ENCODE measurements around the gene RABEP1. TPM values are rescaled to one million over a fixed set of nuclear protein-coding genes. Genes with fewer than 3 reads are reported as not detected.

Gene RABEP1
- polyA plus RNA-seq, 1 donor from 2014 or later = 67.0 TPM

DNA sequence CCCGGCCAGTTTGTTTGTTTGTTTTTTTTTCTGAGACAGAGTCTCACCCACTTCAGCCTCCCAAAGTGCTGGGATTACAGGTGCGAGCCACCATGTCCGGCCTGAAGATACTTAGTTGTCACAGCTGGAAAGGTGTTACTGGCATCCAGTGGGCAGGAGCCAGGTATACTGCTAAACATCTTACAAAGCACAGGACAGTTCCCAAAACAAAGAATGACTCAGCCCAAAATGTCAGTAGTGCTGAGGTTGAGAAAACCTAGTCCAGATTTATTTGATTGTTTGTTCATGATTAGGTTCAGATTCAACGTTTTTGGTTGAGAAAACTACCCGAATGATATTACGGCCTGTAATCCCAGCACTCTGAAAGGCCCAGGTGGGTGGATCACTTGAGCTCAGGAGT lies 18.6 kb upstream of the RABEP1 start:
- no peaks in the 10 kb centered on the region for H4K20me1 ChIP-seq (ENCODE audit: insufficient read depth)
- H3K9me3 ChIP-seq (ENCODE audit: low read length) = no peaks in the 10 kb centered on the region
- no peaks in the 10 kb centered on the region for H3K36me3 ChIP-seq (ENCODE audit: insufficient read depth, low read length)
- no peaks in the 10 kb centered on the region for H3K79me2 ChIP-seq (replicated peaks; ENCODE audit: insufficient read depth, low read length)
- no peaks in the 10 kb centered on the region for H3F3A ChIP-seq (ENCODE audit: insufficient read depth, low read length, poor library complexity, severe bottlenecking)
- no peak overlapping the region for H3K9ac ChIP-seq (ENCODE audit: low read length)
- no peaks in the 10 kb centered on the region for H3K9me2 ChIP-seq (ENCODE audit: insufficient read depth, low read length)
- H3K4me2 ChIP-seq (ENCODE audit: low read length) = no peak overlapping the region
- H2AFZ ChIP-seq (ENCODE audit: low read depth, low read length) = no peak overlapping the region
- H3K4me3 ChIP-seq (ENCODE audit: low read length) = no peak overlapping the region
- TF ChIP-seq TAF1 (IDR thresholded peaks at IDR 0.05; ENCODE audit: low read depth) (no peak), MXI1 (conservative IDR thresholded peaks at IDR 0.05; ENCODE audit: poor library complexity, severe bottlenecking) (no peak), POLR2AphosphoS5 (IDR thresholded peaks at IDR 0.05) (no peak), SMC3 (conservative IDR thresholded peaks at IDR 0.05; ENCODE audit: poor library complexity) (no peak), RAD21 (conservative IDR thresholded peaks at IDR 0.05) (no peak)
- TF ChIP-seq, protein P1, sequence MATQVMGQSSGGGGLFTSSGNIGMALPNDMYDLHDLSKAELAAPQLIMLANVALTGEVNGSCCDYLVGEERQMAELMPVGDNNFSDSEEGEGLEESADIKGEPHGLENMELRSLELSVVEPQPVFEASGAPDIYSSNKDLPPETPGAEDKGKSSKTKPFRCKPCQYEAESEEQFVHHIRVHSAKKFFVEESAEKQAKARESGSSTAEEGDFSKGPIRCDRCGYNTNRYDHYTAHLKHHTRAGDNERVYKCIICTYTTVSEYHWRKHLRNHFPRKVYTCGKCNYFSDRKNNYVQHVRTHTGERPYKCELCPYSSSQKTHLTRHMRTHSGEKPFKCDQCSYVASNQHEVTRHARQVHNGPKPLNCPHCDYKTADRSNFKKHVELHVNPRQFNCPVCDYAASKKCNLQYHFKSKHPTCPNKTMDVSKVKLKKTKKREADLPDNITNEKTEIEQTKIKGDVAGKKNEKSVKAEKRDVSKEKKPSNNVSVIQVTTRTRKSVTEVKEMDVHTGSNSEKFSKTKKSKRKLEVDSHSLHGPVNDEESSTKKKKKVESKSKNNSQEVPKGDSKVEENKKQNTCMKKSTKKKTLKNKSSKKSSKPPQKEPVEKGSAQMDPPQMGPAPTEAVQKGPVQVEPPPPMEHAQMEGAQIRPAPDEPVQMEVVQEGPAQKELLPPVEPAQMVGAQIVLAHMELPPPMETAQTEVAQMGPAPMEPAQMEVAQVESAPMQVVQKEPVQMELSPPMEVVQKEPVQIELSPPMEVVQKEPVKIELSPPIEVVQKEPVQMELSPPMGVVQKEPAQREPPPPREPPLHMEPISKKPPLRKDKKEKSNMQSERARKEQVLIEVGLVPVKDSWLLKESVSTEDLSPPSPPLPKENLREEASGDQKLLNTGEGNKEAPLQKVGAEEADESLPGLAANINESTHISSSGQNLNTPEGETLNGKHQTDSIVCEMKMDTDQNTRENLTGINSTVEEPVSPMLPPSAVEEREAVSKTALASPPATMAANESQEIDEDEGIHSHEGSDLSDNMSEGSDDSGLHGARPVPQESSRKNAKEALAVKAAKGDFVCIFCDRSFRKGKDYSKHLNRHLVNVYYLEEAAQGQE (IDR thresholded peaks at IDR 0.05; ENCODE audit: borderline replicate concordance) = no peak
- TF ChIP-seq, protein P2, sequence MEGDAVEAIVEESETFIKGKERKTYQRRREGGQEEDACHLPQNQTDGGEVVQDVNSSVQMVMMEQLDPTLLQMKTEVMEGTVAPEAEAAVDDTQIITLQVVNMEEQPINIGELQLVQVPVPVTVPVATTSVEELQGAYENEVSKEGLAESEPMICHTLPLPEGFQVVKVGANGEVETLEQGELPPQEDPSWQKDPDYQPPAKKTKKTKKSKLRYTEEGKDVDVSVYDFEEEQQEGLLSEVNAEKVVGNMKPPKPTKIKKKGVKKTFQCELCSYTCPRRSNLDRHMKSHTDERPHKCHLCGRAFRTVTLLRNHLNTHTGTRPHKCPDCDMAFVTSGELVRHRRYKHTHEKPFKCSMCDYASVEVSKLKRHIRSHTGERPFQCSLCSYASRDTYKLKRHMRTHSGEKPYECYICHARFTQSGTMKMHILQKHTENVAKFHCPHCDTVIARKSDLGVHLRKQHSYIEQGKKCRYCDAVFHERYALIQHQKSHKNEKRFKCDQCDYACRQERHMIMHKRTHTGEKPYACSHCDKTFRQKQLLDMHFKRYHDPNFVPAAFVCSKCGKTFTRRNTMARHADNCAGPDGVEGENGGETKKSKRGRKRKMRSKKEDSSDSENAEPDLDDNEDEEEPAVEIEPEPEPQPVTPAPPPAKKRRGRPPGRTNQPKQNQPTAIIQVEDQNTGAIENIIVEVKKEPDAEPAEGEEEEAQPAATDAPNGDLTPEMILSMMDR (IDR thresholded peaks at IDR 0.05; ENCODE audit: poor library complexity, severe bottlenecking) = no peak
- H3K27ac ChIP-seq (ENCODE audit: low read length) = no peak overlapping the region
- H3K27me3 ChIP-seq (ENCODE audit: insufficient read depth, low read depth, low read length) = no peaks in the 10 kb centered on the region

DNA sequence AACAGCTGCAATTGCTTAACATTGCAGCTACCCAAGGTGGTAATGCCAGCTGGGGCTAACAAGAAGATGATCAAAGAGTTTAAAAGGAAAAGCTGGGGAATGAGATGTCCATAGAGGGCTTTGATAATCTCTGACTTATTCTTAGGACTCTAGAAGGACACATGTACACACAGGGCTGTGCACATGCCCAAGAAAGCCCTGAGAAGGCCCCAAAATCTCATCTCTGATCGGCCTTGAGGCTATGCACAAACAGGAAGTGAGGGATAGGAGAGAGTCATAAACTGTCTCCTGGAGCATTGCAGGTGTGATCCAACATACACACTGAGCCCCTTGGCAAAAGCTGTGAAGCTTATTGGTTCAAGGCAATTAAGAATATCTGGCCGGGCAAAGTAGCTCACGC lies 17.2 kb upstream of the RABEP1 start:
- Histone ChIP-seq H2AFZ (ENCODE audit: low read depth, low read length) (no peak overlapping the region), H3K27ac (ENCODE audit: low read length) (no peak overlapping the region), H3K4me3 (ENCODE audit: low read length) (no peak overlapping the region), H3F3A (ENCODE audit: insufficient read depth, low read length, poor library complexity, severe bottlenecking) (no peaks in the 10 kb centered on the region), H3K9me2 (ENCODE audit: insufficient read depth, low read length) (no peaks in the 10 kb centered on the region), H3K9me3 (ENCODE audit: low read length) (no peaks in the 10 kb centered on the region), H3K36me3 (ENCODE audit: insufficient read depth, low read length) (no peaks in the 10 kb centered on the region), H3K79me2 (replicated peaks; ENCODE audit: insufficient read depth, low read length) (no peaks in the 10 kb centered on the region), H3K27me3 (ENCODE audit: insufficient read depth, low read depth, low read length) (no peaks in the 10 kb centered on the region), H3K4me2 (ENCODE audit: low read length) (no peak overlapping the region), H3K9ac (ENCODE audit: low read length) (no peak overlapping the region), H4K20me1 (ENCODE audit: insufficient read depth) (no peaks in the 10 kb centered on the region)
- TF ChIP-seq, protein P1 (IDR thresholded peaks at IDR 0.05; ENCODE audit: borderline replicate concordance) = no peak
- TF ChIP-seq, protein P2 (IDR thresholded peaks at IDR 0.05; ENCODE audit: poor library complexity, severe bottlenecking) = no peak
- TF ChIP-seq SMC3 (conservative IDR thresholded peaks at IDR 0.05; ENCODE audit: poor library complexity) (no peak), TAF1 (IDR thresholded peaks at IDR 0.05; ENCODE audit: low read depth) (no peak), MXI1 (conservative IDR thresholded peaks at IDR 0.05; ENCODE audit: poor library complexity, severe bottlenecking) (no peak), EP300 (conservative IDR thresholded peaks at IDR 0.05; ENCODE audit: poor library complexity, severe bottlenecking) (no peak), EZH2 (IDR thresholded peaks at IDR 0.05; ENCODE audit: borderline replicate concordance, insufficient read depth, low read length, poor library complexity, severe bottlenecking) (no peak), POLR2AphosphoS5 (IDR thresholded peaks at IDR 0.05) (no peak), RAD21 (conservative IDR thresholded peaks at IDR 0.05) (no peak)
